GM19035 (cell line): ENCODE measurements around the gene SEZ6L2.
"Not testable (repeated sequence)": the region's sequence is repeated elsewhere in the genome, so short reads cannot be mapped to it uniquely, and the experiment has no call there.

Experiments
- ATAC-seq: cut with Tn5 transposase; IDR thresholded peaks from one replicate; pipeline ENCODE4 v1.9.1; 2021; ENCODE audit not compliant: unreplicated experiment

Gene SEZ6L2

GRCh38 chr16:29899516-29900101, at the start of gene SEZ6L2:
TSS of gene SEZ6L2 (minus strand) at chr16:29899550. CDS start at chr16:29899019, 531 bp downstream.
- ATAC-seq: no peak

DNA sequence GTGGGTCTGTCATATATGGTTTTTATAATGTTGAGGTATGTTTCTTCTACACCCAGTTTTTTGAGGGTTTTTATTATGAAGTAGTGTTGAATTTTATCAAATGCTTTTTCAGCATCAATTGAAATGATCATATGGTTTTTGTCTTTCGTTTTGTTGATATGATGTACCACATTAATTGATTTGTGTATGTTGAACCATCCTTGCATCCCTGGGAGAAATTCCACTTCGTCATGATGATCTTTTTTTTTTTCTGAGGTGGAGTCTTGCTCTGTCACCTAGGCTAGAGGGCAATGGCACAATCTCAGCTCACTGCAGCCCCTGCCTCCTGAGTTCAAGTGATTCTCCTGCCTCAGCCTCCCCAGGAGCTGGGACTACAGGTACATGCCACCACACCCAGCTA, 48.5 kb upstream of the SEZ6L2 start:
- ATAC-seq: no peak

DNA sequence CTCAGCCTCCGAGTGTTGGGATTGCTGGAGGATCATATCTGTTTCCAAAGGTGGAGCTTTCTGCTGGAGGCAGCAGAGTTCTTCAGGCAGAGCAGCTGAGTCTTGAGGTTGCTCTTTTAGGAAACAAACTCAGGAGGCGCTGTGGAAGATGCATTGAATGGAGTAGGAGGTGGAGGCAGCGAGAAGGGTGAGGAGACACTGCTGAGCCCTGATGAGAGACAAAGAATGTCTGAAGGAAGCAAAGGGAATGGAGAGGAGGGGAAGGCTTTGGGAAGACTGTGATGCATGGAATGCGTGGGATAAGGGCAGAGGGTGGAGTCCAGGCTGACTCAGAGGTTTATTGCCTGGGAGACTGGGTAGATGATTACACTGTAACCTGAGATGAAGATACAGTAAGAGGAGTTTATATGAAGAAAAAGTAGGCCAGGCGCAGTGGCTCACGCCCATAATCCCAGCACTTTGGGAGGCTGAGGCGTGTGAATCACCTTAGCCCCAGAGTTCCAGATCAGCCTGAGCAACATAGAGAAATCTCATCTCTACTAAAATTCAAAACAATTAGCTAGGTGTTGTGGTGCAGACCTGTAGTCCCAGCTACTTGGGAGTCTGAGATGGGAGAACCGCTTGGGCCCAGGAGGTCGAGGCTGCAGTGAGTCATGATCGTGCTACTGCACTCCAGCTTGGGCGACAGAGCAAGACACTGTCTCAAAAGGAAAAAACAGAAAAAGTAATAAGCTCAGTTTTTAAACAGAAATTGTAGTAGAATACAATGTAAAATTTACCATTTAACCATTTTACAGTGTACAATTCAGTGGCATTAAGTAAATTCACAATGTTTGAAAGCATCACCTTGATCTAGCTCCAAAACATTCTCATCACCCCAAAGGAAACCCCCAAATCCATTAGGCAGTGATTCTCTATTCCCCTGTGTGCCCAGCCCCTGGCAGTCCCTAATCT, 44.8 kb upstream of the SEZ6L2 start:
- no peak for ATAC-seq

DNA sequence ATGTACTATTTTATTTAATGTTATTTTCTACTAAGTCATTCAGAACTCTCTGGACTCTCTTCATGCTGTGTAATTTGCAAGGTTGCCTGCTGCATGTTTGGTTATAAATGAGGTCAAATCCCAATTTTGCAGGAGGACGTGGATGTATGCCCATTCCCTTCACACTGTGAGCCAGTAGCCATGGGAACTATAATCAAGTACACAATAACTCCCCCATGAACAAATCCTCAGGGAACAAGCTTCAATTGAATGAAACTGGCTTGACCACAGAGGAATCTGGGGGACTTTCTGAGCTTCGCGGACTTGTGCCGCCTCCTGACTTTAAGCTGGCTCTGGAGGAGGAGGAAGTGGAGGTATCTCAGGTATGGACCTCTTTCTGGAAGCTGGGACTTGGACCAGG, 41.3 kb upstream of the SEZ6L2 start:
- no peak for ATAC-seq

GRCh38 chr16:29931750-29932149, 32.4 kb upstream of the SEZ6L2 start:
- not testable (repeated sequence) for ATAC-seq

- no peak for ATAC-seq
Measured at GRCh38 chr16:29927070-29927905, 27.9 kb upstream of the SEZ6L2 start.

DNA sequence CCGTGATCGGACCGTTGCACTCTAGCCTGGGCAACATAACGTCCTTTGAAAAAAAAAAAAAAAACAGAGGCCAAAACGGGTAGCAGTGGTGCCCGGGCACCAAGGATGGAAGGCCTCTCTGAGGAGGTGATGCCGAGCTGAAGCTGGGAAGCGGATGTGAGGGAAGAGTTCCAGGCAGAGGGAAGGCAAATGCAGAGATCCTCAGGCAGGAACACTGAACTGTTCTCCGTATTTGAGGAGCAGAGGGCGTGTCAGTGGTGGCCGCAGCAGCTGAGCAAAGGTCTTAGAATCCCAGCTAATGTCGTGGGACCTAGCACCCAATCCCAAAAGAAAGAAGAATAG, 27.3 kb upstream of the SEZ6L2 start:
- no peak for ATAC-seq

GRCh38 chr16:29925781-29926710, 26.7 kb upstream of the SEZ6L2 start, which contains the start of gene KCTD13:
TSS of gene KCTD13 (minus strand) at chr16:29926226. CDS start at chr16:29926033, 193 bp downstream.
- peak; percentile 94 for ATAC-seq

DNA sequence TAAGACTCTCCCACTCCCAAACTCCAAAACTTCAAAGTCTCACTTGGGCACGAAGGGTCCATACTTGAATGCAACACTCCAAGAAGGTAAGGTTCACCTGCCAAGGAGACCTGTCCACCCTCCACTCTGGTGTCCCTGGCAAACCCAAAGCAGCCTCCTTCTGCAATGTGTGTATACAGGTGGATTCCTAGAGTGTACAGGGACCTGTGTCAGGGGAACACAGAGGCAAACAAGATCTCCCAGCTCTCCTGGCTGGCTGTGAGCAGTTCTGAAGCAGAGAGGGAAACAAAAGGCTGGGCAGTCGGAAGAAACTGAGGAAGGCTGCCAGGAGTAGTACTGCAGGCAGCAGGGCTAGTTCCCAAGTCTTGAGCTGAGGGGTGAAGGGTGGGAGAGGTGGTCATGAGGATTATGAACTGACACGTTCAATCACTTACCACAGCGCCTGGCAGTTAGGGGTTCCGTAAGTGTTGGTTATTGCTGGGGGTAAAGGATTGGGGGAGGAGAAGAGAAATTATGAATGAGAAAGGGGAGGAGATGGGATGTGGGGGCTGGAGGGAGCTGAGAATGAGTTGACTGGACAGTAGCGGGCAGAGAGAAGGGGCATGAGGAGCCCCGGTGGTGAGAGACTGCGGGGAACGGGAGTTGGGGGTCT, 25.9 kb upstream of the SEZ6L2 start:
- no peak for ATAC-seq

- ATAC-seq: no peak
Measured at GRCh38 chr16:29922986-29923501, 23.7 kb upstream of the SEZ6L2 start.

DNA sequence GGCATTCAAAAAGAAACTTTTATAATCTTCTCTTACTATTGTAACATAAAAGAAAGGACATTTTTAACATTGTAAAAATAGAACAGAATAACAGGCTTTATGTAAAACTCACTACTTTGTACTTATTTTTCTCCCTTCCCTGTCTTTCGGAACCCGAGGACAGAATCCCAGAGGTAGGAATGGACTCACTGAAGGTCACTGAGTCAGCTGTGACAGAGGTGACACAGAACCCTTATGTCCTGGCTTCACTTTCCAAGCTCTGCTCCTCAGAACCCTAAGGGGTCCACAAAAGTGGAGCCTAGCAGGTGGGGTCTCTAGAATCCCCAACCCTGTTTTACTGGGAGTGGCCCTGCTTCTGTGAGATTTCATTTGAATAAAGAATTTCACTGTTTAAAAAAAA, 23.0 kb upstream of the SEZ6L2 start:
- ATAC-seq: no peak

GRCh38 chr16:29921034-29921385, 21.7 kb upstream of the SEZ6L2 start:
- no peak for ATAC-seq

GRCh38 chr16:29920288-29921033, 21.1 kb upstream of the SEZ6L2 start:
- no peak for ATAC-seq

GRCh38 chr16:29916979-29917378, 17.6 kb upstream of the SEZ6L2 start:
- no peak for ATAC-seq

GRCh38 chr16:29915590-29916247, 16.4 kb upstream of the SEZ6L2 start:
- ATAC-seq: no peak

- ATAC-seq: no peak
Measured at GRCh38 chr16:29913514-29913913, 14.2 kb upstream of the SEZ6L2 start.

- no peak for ATAC-seq
Measured at GRCh38 chr16:29912087-29912486, 12.7 kb upstream of the SEZ6L2 start.

GRCh38 chr16:29911676-29912010, 12.3 kb upstream of the SEZ6L2 start:
- ATAC-seq: no peak
